WTC11 (cell line): ENCODE data around the gene CRB2. TPM values are rescaled to one million over a fixed set of nuclear protein-coding genes. Genes with fewer than 3 reads are reported as not detected.

Experiments used
- ATAC-seq: fragments of 200-7000 bp; cut with Tn5 transposase; 2 replicates; pipeline ENCODE4 v1.10.0; 2021; ENCODE audit warnings: mild to moderate bottlenecking, moderate library complexity
- CTCF ChIA-PET: fragments of 300-600 bp; sonication (Branson Sonifier 250); formaldehyde crosslinking; loops from one replicate; lab custom pipeline; 2021; ENCODE audit warnings: antibody characterized with exemption; lab: Charles Lee
- POLR2A ChIA-PET: fragments of 350-600 bp; sonication (Branson Sonifier 250); formaldehyde crosslinking; loops from one replicate; lab custom pipeline; 2021; ENCODE audit warnings: antibody characterized with exemption; lab: Charles Lee
- DNase-seq: peaks from one replicate; pipeline ENCODE4 v3.0.0; 2021; ENCODE audit warnings: low spot score
- H3K27ac Mint-ChIP-seq: 2 replicates; pipeline ENCODE4 v1.8.0; 2021; ENCODE audit warnings: mixed read lengths
- H3K27me3 Mint-ChIP-seq: 2 replicates; pipeline ENCODE4 v1.8.0; 2021; ENCODE audit warnings: low read depth, mild to moderate bottlenecking, moderate library complexity, mixed read lengths
- H3K36me3 Mint-ChIP-seq: 2 replicates; pipeline ENCODE4 v1.8.0; 2021; ENCODE audit warnings: mixed read lengths
- H3K4me1 Mint-ChIP-seq: 2 replicates; pipeline ENCODE4 v1.8.0; 2022; ENCODE audit warnings: mixed read lengths
- H3K4me3 Mint-ChIP-seq: 2 replicates; pipeline ENCODE4 v1.8.0; 2021; ENCODE audit warnings: mild to moderate bottlenecking, moderate library complexity, mixed read lengths
- H3K9me3 Mint-ChIP-seq: 2 replicates; pipeline ENCODE4 v1.8.0; 2021; ENCODE audit warnings: mixed read lengths
- CBFB ChIP-seq: sonication (generic); formaldehyde crosslinking; IDR thresholded peaks from 2 replicates; pipeline ENCODE4 v1.8.1; 2022; ENCODE audit warnings: mild to moderate bottlenecking, low read depth, missing genetic modification reagents
- EMX1 ChIP-seq: fragments of 250-450 bp; sonication (Bioruptor Pico); IDR thresholded peaks from 2 replicates; pipeline ENCODE4 v1.8.0; 2021; ENCODE audit warnings: mild to moderate bottlenecking
- ERG ChIP-seq: fragments of 250-450 bp; sonication (Bioruptor Pico); IDR thresholded peaks from 2 replicates; pipeline ENCODE4 v1.8.0; 2021; ENCODE audit warnings: mild to moderate bottlenecking
- NFYB ChIP-seq: sonication (generic); formaldehyde crosslinking; conservative IDR thresholded peaks from 2 replicates; pipeline ENCODE4 v1.8.0; 2022; ENCODE audit warnings: low read depth, missing genetic modification reagents
- NR2C2 ChIP-seq: sonication (generic); formaldehyde crosslinking; IDR thresholded peaks from 2 replicates; pipeline ENCODE4 v1.8.0; 2022; ENCODE audit warnings: mild to moderate bottlenecking, missing genetic modification reagents
- NR3C1 ChIP-seq: sonication (generic); formaldehyde crosslinking; conservative IDR thresholded peaks from 2 replicates; pipeline ENCODE4 v1.8.1; 2023; ENCODE audit warnings: low read depth, mild to moderate bottlenecking, missing genetic modification reagents
- TEAD1 ChIP-seq: sonication (generic); formaldehyde crosslinking; IDR thresholded peaks from 2 replicates; pipeline ENCODE4 v1.8.0; 2022; ENCODE audit warnings: mild to moderate bottlenecking, missing genetic modification reagents
- ZNF532 ChIP-seq: fragments of 250-450 bp; sonication (Bioruptor Pico); IDR thresholded peaks from 2 replicates; pipeline ENCODE4 v1.9.0; 2021; ENCODE audit warnings: mild to moderate bottlenecking, borderline replicate concordance
- total RNA-seq: library from RNA; stranded (reverse); gene quantifications from 3 replicates; pipeline ENCODE4 v1.2.3, GENCODE V29; 2021
- TF ChIP-seq, protein P1 (sequence below): sonication (generic); formaldehyde crosslinking; conservative IDR thresholded peaks from 2 replicates; pipeline ENCODE4 v1.8.1; 2023; ENCODE audit warnings: mild to moderate bottlenecking, low read depth, missing genetic modification reagents, moderate library complexity
- TF ChIP-seq, protein P2 (sequence below): sonication (generic); formaldehyde crosslinking; IDR thresholded peaks from 2 replicates; pipeline ENCODE4 v1.8.1; 2023; ENCODE audit warnings: mild to moderate bottlenecking, missing genetic modification reagents
- TF ChIP-seq, protein P3 (sequence below): sonication (generic); formaldehyde crosslinking; IDR thresholded peaks from 2 replicates; pipeline ENCODE4 v1.8.1; 2022; ENCODE audit warnings: low read depth, mild to moderate bottlenecking, moderate library complexity, missing genetic modification reagents, borderline replicate concordance
- TF ChIP-seq, protein P4 (sequence below): sonication (generic); formaldehyde crosslinking; IDR thresholded peaks from 2 replicates; pipeline ENCODE4 v1.8.0; 2023; ENCODE audit warnings: missing genetic modification reagents

CRB2 gene
- total RNA-seq, 1 experiment from 2014 or later = 3.5 TPM

DNA sequence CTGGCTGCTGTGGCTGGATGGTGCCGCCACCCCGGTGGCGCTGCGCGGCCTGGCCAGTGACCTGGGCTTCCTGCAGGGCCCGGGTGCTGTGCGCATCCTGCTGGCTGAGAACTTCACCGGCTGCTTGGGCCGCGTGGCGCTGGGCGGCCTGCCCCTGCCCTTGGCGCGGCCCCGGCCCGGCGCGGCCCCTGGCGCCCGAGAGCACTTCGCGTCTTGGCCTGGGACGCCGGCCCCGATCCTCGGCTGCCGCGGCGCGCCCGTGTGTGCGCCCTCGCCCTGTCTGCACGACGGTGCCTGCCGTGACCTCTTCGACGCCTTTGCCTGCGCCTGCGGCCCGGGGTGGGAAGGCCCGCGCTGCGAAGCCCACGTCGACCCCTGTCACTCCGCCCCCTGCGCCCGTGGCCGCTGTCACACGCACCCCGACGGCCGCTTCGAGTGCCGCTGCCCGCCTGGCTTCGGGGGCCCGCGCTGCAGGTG lies 17.5 kb downstream of the CRB2 start (continued):
- TF ChIP-seq, protein P1, sequence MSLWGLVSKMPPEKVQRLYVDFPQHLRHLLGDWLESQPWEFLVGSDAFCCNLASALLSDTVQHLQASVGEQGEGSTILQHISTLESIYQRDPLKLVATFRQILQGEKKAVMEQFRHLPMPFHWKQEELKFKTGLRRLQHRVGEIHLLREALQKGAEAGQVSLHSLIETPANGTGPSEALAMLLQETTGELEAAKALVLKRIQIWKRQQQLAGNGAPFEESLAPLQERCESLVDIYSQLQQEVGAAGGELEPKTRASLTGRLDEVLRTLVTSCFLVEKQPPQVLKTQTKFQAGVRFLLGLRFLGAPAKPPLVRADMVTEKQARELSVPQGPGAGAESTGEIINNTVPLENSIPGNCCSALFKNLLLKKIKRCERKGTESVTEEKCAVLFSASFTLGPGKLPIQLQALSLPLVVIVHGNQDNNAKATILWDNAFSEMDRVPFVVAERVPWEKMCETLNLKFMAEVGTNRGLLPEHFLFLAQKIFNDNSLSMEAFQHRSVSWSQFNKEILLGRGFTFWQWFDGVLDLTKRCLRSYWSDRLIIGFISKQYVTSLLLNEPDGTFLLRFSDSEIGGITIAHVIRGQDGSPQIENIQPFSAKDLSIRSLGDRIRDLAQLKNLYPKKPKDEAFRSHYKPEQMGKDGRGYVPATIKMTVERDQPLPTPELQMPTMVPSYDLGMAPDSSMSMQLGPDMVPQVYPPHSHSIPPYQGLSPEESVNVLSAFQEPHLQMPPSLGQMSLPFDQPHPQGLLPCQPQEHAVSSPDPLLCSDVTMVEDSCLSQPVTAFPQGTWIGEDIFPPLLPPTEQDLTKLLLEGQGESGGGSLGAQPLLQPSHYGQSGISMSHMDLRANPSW (CRISPR knock-in tag) = no peak

DNA sequence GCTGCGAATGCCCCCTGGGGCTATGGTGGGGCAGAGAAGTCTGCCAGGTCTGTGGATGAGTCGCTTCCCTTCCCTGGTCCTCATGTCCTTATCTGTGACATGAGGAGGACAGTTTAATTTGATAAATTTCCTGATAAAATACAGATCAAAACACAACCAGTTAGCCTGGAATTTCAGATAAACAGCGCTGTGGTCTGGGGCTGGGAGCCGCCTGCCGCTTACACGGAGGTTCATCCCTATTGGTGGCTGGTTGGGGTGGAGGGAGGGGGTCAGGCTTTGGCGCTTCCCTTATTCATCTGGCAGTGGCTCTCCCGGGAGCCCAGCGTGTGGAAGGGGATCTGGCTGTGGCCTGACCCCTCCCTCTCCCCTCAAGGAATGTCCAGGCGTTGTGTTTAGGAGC lies 17.9 kb downstream of the CRB2 start:
- CTCF ChIA-PET = interaction anchor here (0.7 to 1.6 kb wide), 4 partner anchors 8 to 24 kb away, joined by 4 to 5 read pairs (median 4); no protein-coding TSS in a partner anchor
- Mint-ChIP-seq H3K36me3 (no peaks in the 10 kb centered on the region), H3K9me3 (no peaks in the 10 kb centered on the region), H3K4me3 (peak overlapping the region; percentile 56), H3K27me3 (peaks cover 48% of the 10 kb centered on the region), H3K27ac (no peak overlapping the region), H3K4me1 (peaks cover 14% of the 10 kb centered on the region)
- DNase-seq (peak; percentile 48), ATAC-seq (peak; percentile 38)
- TF ChIP-seq ERG (CRISPR knock-in tag) (no peak), EMX1 (CRISPR knock-in tag) (no peak), ZNF532 (CRISPR knock-in tag) (no peak), NR2C2 (no peak), CBFB (CRISPR knock-in tag) (no peak), TEAD1 (CRISPR knock-in tag) (no peak), NR3C1 (CRISPR knock-in tag) (no peak), NFYB (0 out of 2 replicates have a peak, but pooled peaks have one; percentile 4)
- TF ChIP-seq, protein P2, sequence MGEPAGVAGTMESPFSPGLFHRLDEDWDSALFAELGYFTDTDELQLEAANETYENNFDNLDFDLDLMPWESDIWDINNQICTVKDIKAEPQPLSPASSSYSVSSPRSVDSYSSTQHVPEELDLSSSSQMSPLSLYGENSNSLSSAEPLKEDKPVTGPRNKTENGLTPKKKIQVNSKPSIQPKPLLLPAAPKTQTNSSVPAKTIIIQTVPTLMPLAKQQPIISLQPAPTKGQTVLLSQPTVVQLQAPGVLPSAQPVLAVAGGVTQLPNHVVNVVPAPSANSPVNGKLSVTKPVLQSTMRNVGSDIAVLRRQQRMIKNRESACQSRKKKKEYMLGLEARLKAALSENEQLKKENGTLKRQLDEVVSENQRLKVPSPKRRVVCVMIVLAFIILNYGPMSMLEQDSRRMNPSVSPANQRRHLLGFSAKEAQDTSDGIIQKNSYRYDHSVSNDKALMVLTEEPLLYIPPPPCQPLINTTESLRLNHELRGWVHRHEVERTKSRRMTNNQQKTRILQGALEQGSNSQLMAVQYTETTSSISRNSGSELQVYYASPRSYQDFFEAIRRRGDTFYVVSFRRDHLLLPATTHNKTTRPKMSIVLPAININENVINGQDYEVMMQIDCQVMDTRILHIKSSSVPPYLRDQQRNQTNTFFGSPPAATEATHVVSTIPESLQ (CRISPR knock-in tag) = no peak
- TF ChIP-seq, protein P3, sequence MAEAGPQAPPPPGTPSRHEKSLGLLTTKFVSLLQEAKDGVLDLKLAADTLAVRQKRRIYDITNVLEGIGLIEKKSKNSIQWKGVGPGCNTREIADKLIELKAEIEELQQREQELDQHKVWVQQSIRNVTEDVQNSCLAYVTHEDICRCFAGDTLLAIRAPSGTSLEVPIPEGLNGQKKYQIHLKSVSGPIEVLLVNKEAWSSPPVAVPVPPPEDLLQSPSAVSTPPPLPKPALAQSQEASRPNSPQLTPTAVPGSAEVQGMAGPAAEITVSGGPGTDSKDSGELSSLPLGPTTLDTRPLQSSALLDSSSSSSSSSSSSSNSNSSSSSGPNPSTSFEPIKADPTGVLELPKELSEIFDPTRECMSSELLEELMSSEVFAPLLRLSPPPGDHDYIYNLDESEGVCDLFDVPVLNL = peak; percentile 15; the same call in 1 of the 2 replicates
- TF ChIP-seq, protein P4, sequence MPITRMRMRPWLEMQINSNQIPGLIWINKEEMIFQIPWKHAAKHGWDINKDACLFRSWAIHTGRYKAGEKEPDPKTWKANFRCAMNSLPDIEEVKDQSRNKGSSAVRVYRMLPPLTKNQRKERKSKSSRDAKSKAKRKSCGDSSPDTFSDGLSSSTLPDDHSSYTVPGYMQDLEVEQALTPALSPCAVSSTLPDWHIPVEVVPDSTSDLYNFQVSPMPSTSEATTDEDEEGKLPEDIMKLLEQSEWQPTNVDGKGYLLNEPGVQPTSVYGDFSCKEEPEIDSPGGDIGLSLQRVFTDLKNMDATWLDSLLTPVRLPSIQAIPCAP (CRISPR knock-in tag) = no peak
- POLR2A ChIA-PET = no interaction called here
